ENCODE data around the gene CELA2A. TPM values are rescaled to one million over a fixed set of nuclear protein-coding genes. Genes with fewer than 3 reads are reported as not detected.

CELA2A gene
- total and polyA plus RNA-seq, 4 donors: 0.11 to 1.5 (median 0.20) TPM; not detected in 1

DNA sequence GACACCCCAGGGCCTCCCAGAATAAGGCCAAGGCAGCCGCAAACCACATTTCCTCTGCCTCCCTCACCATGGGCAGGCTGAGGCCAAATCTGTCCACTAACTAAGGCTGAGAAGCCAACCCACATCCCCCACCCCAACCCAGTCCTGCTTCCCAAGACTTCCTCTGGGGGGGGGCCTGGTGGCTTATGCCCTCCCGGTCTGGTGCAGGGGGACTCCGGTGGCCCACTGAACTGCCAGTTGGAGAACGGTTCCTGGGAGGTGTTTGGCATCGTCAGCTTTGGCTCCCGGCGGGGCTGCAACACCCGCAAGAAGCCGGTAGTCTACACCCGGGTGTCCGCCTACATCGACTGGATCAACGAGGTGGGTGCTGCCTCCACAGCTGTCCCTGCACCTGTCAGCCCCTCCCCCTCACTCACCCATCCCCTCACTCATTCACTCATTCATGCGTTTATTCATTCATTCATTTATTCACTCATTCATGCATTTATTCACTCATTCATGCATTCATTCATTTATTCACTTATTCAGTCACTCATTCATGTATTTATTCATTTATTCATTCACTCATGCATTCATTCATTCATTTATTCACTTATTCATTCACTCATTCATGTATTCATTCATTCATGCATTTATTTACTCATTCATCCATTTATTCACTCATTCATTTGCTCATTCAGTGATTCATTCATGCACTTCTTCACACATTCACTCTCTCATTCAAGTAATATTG, 11.0 kb upstream of the CELA2A start:
- no peak for ATAC-seq (ENCODE audit: insufficient read depth, low FRiP score)
- 68 to 76% methylated on average over 14 of the region's 14 CpGs for WGBS, 2 donors
- DNase-seq: no peak
- peaks cover 0 to 1% (median 0%) of the 10 kb centered on the region in 4 donors for H3K9me3 ChIP-seq (ENCODE audit: control insufficient read depth in 4 of 4, insufficient read depth in 3 of 4, low read length in 3 of 4)
- peaks cover 0 to 10% (median 0%) of the 10 kb centered on the region in 5 donors for H3K4me1 ChIP-seq (ENCODE audit: control insufficient read depth in 5 of 5, insufficient read depth in 5 of 5, low read length in 5 of 5)
- H3K27ac ChIP-seq (ENCODE audit: low read depth in 1 of 2, low read length in 1 of 2): no peak overlapping the region
- no peak overlapping the region for H3K9ac ChIP-seq (ENCODE audit: insufficient read depth in 1 of 2, low read length in 2 of 2)
- no peaks in the 10 kb centered on the region for H3K36me3 ChIP-seq (ENCODE audit: control insufficient read depth in 4 of 4, insufficient read depth in 4 of 4, low read length in 4 of 4)
- TF ChIP-seq, protein P1, sequence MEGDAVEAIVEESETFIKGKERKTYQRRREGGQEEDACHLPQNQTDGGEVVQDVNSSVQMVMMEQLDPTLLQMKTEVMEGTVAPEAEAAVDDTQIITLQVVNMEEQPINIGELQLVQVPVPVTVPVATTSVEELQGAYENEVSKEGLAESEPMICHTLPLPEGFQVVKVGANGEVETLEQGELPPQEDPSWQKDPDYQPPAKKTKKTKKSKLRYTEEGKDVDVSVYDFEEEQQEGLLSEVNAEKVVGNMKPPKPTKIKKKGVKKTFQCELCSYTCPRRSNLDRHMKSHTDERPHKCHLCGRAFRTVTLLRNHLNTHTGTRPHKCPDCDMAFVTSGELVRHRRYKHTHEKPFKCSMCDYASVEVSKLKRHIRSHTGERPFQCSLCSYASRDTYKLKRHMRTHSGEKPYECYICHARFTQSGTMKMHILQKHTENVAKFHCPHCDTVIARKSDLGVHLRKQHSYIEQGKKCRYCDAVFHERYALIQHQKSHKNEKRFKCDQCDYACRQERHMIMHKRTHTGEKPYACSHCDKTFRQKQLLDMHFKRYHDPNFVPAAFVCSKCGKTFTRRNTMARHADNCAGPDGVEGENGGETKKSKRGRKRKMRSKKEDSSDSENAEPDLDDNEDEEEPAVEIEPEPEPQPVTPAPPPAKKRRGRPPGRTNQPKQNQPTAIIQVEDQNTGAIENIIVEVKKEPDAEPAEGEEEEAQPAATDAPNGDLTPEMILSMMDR (IDR thresholded peaks at IDR 0.05; ENCODE audit: control extremely low read depth, extremely low read depth): no peak
- peaks cover 0 to 6% (median 0%) of the 10 kb centered on the region in 3 donors for H3K27me3 ChIP-seq (ENCODE audit: control insufficient read depth in 3 of 3, insufficient read depth in 3 of 3, low read length in 2 of 3)
- H3K4me3 ChIP-seq: no peak overlapping the region

DNA sequence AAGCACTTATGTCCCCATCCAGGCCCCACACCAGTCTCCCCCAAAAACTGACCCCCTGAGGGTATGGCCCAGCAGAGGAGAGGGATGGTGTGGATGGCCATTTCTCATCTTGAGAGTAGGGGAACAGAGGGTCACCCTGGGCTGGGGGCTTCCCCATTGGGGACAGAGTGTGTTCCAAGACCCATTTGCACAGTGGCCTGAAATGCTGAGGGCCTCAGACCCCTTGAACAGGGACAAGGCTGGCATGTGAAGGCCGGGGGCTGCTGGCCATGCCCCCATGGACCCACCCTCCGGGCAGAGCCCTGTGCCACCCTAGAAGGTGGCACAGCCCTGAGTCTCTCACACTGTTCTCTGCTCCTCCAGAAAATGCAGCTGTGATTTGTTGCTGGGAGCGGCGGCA, 10.3 kb upstream of the CELA2A start:
- Histone ChIP-seq H3K27me3 (ENCODE audit: control insufficient read depth in 3 of 3, insufficient read depth in 3 of 3, low read length in 2 of 3) (peaks cover 0 to 6% (median 0%) of the 10 kb centered on the region in 3 donors), H3K4me3 (no peak overlapping the region), H3K4me1 (ENCODE audit: control insufficient read depth in 5 of 5, insufficient read depth in 5 of 5, low read length in 5 of 5) (peaks cover 0 to 10% (median 0%) of the 10 kb centered on the region in 5 donors), H3K9me3 (ENCODE audit: control insufficient read depth in 4 of 4, insufficient read depth in 3 of 4, low read length in 3 of 4) (peaks cover 0 to 1% (median 0%) of the 10 kb centered on the region in 4 donors), H3K9ac (ENCODE audit: insufficient read depth in 1 of 2, low read length in 2 of 2) (no peak overlapping the region), H3K36me3 (ENCODE audit: control insufficient read depth in 4 of 4, insufficient read depth in 4 of 4, low read length in 4 of 4) (no peaks in the 10 kb centered on the region), H3K27ac (ENCODE audit: low read depth in 1 of 2, low read length in 1 of 2) (no peak overlapping the region)
- TF ChIP-seq, protein P1 (IDR thresholded peaks at IDR 0.05; ENCODE audit: control extremely low read depth, extremely low read depth): no peak
- 74 to 79% methylated on average over 4 of the region's 4 CpGs for WGBS, 2 donors
- ATAC-seq (ENCODE audit: insufficient read depth, low FRiP score) (no peak), DNase-seq (no peak)

DNA sequence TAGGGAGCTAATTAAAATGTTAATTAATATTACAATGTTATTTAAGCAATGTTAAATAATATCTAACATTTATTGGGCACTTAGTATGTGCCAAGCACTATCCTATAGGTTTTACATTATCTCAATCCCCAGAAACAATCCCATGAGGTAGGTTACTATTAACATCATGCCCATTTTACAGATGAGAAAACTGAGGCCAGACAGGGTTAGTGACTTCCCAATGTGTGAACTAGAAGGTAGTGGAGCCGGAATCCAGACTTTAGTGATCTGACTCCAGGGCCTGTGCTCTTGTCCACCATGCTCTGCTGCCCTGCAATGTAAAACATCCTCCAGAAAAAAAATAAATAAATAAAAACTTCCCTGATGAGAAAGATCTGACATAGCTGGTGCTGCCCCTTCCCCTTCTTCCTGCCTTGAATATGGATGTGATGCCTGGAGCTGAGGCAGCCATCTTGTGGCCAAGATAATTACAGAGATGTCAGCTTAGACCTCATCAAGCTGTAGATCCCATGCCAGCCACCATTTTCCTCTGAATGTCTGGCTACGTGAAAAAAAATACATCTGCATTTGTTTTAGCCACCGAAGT, 7.6 kb upstream of the CELA2A start:
- TF ChIP-seq, protein P1 (IDR thresholded peaks at IDR 0.05; ENCODE audit: control extremely low read depth, extremely low read depth): no peak
- no peak for DNase-seq
- H3K9me3 ChIP-seq (ENCODE audit: control insufficient read depth in 4 of 4, insufficient read depth in 3 of 4, low read length in 3 of 4): peaks cover 0 to 1% (median 0%) of the 10 kb centered on the region in 4 donors
- H3K27ac ChIP-seq (ENCODE audit: low read depth in 1 of 2, low read length in 1 of 2): no peak overlapping the region
- no peak for ATAC-seq (ENCODE audit: insufficient read depth, low FRiP score)
- H3K27me3 ChIP-seq (ENCODE audit: control insufficient read depth in 3 of 3, insufficient read depth in 3 of 3, low read length in 2 of 3): peaks cover 0 to 6% (median 0%) of the 10 kb centered on the region in 3 donors
- H3K36me3 ChIP-seq (ENCODE audit: control insufficient read depth in 4 of 4, insufficient read depth in 4 of 4, low read length in 4 of 4): no peaks in the 10 kb centered on the region
- no peak overlapping the region for H3K4me3 ChIP-seq
- H3K4me1 ChIP-seq (ENCODE audit: control insufficient read depth in 5 of 5, insufficient read depth in 5 of 5, low read length in 5 of 5): peaks cover 0 to 5% (median 0%) of the 10 kb centered on the region in 5 donors
- 90 to 93% methylated on average over 3 of the region's 3 CpGs for WGBS, 2 donors
- H3K9ac ChIP-seq (ENCODE audit: insufficient read depth in 1 of 2, low read length in 2 of 2): no peak overlapping the region
